ENCODE data around the gene SMIM36.

DNA sequence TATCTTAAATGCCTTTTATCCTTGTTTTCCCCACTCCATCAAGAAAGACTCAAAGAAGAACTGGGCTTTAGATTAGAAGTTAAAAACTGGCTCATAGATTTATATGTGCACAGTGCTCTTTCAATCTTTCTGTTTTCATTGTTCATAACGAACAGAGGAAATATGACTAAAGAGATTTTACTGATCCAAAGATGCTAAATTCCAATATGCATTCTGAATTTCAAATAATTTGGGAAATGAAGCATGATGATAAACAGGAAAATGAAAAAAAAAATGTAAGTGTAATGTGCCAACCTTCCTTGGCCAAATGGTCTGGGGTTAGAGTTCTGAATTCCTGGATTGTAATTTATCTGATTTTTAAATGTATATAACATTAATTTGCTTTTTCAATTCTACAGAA is 25.0 kb upstream of the SMIM36 start:
- TF ChIP-seq, protein P1, sequence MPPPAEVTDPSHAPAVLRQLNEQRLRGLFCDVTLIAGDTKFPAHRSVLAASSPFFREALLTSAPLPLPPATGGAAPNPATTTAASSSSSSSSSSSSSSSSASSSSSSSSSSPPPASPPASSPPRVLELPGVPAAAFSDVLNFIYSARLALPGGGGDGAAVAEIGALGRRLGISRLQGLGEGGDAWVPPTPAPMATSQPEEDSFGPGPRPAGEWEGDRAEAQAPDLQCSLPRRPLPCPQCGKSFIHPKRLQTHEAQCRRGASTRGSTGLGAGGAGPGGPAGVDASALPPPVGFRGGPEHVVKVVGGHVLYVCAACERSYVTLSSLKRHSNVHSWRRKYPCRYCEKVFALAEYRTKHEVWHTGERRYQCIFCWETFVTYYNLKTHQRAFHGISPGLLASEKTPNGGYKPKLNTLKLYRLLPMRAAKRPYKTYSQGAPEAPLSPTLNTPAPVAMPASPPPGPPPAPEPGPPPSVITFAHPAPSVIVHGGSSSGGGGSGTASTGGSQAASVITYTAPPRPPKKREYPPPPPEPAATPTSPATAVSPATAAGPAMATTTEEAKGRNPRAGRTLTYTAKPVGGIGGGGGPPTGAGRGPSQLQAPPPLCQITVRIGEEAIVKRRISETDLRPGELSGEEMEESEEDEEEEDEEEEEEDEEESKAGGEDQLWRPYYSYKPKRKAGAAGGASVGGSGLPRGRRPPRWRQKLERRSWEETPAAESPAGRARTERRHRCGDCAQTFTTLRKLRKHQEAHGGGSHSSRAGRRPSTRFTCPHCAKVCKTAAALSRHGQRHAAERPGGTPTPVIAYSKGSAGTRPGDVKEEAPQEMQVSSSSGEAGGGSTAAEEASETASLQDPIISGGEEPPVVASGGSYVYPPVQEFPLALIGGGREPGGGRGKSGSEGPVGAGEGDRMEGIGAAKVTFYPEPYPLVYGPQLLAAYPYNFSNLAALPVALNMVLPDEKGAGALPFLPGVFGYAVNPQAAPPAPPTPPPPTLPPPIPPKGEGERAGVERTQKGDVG (CRISPR knock-in tag; IDR thresholded peaks at IDR 0.05) = no peak
- no peak for TF ChIP-seq PAX8 (IDR thresholded peaks at IDR 0.05)
